K562 (cell line): Measurements from ENCODE around the gene NEK4.

Experiments
- CTCF ChIP-seq, 3 experiments: IDR thresholded peaks in 2 of 3; conservative IDR thresholded peaks in 1 of 3; 2 replicates each; pipeline ENCODE4 v1.5.1; 2011 to 2012; ENCODE audit warnings: low read length in 3 of 3, mild to moderate bottlenecking in 3 of 3, control low read depth in 2 of 3, improper control_type of control experiment in 1 of 3, inconsistent platforms in 1 of 3, low read depth in 1 of 3, mixed read lengths in 1 of 3, moderate library complexity in 1 of 3; ENCODE audit not compliant: insufficient read depth in 2 of 3
- FOXK1 ChIP-seq: sonication (generic); formaldehyde crosslinking; IDR thresholded peaks from 2 replicates; pipeline ENCODE4 v1.8.0; 2022; ENCODE audit warnings: missing genetic modification reagents, mild to moderate bottlenecking, borderline replicate concordance
- MAX ChIP-seq: sonication (generic); formaldehyde crosslinking; IDR thresholded peaks from 2 replicates; pipeline ENCODE4 v1.9.0; 2022; ENCODE audit warnings: mild to moderate bottlenecking, missing genetic modification reagents

GRCh38 chr3:52754373-52754772 lies 16.4 kb downstream of the NEK4 start:
- no peak for TF ChIP-seq MAX
- TF ChIP-seq CTCF (IDR thresholded peaks at IDR 0.05 in 2 of 3, conservative IDR thresholded peaks at IDR 0.05 in 1 of 3; ENCODE audit: insufficient read depth in 2 of 3, low read depth in 1 of 3, low read length in 3 of 3) = no peak
- no peak for TF ChIP-seq FOXK1
